A673 (cell line): Measurements from ENCODE around the gene FAM168B. TPM values are rescaled to one million over a fixed set of nuclear protein-coding genes. Genes with fewer than 3 reads are reported as not detected.

ENCODE experiments used
- BruUV-seq: library from RNA; stranded (reverse); fragments of 400-500 nt; replicated peaks from 2 replicates; lab custom pipeline; 2021; lab: Mats Ljungman, UMichigan
- CTCF ChIA-PET: fragments of 300-600 bp; sonication (Branson Sonifier 250); formaldehyde crosslinking; loops from one replicate; lab custom pipeline; 2022; ENCODE audit warnings: antibody characterized with exemption; lab: Charles Lee
- POLR2A ChIA-PET: fragments of 300-600 bp; sonication (Branson Sonifier 250); formaldehyde crosslinking; loops from one replicate; lab custom pipeline; 2022; ENCODE audit warnings: antibody characterized with exemption; ENCODE audit not compliant: low non-redundant PET; lab: Charles Lee
- DNase-seq: peaks from one replicate; pipeline ENCODE4 v3.0.0-alpha.2; 2015; ENCODE audit warnings: low spot score
- H3K27ac ChIP-seq: fragments of 200-600 bp; sonication (generic); 2 replicates; pipeline ENCODE4 v1.5.1; 2016; ENCODE audit warnings: mixed run types, low read depth, mild to moderate bottlenecking, mixed read lengths, antibody characterized with exemption, low read length; ENCODE audit not compliant: poor library complexity, severe bottlenecking
- H3K27me3 ChIP-seq: fragments of 200-600 bp; sonication (generic); replicated peaks from 2 replicates; pipeline ENCODE4 v1.6.1; 2017; ENCODE audit warnings: mixed run types, low read depth, mild to moderate bottlenecking, mixed read lengths, antibody characterized with exemption, low read length; ENCODE audit not compliant: insufficient read depth, poor library complexity
- H3K36me3 ChIP-seq: fragments of 200-600 bp; sonication (generic); 2 replicates; pipeline ENCODE4 v1.6.1; 2016; ENCODE audit warnings: mixed run types, mild to moderate bottlenecking, mixed read lengths, antibody characterized with exemption, low read length; ENCODE audit not compliant: insufficient read depth, poor library complexity, severe bottlenecking
- H3K4me1 ChIP-seq: fragments of 200-600 bp; sonication (generic); 2 replicates; pipeline ENCODE4 v1.6.1; 2017; ENCODE audit warnings: mixed run types, mild to moderate bottlenecking, mixed read lengths, antibody characterized with exemption, low read length; ENCODE audit not compliant: insufficient read depth, poor library complexity, severe bottlenecking
- H3K4me3 ChIP-seq: fragments of 200-600 bp; sonication (generic); 2 replicates; pipeline ENCODE4 v1.5.1; 2016; ENCODE audit warnings: low read depth, mixed run types, mild to moderate bottlenecking, mixed read lengths, low read length; ENCODE audit not compliant: poor library complexity, severe bottlenecking
- H3K9me3 ChIP-seq: fragments of 200-600 bp; sonication (generic); 2 replicates; pipeline ENCODE4 v1.6.1; 2016; ENCODE audit warnings: mixed run types, low read depth, mild to moderate bottlenecking, mixed read lengths, antibody characterized with exemption, low read length; ENCODE audit not compliant: poor library complexity, severe bottlenecking
- EZH2 ChIP-seq: fragments of 200-600 bp; sonication (generic); IDR thresholded peaks from 2 replicates; pipeline ENCODE4 v1.6.1; 2017; ENCODE audit warnings: borderline replicate concordance, low read depth, mild to moderate bottlenecking, mixed read lengths, antibody characterized with exemption, low read length; ENCODE audit not compliant: poor library complexity, severe bottlenecking
- intact Hi-C: fragments of 100-400 bp; cut with micrococcal nuclease; formaldehyde crosslinking; loops from one replicate; pipeline ENCODE4 v1.10.0; 2022; ENCODE audit not compliant: unreplicated experiment
- total RNA-seq: library from RNA; stranded (reverse); gene quantifications from 2 replicates; pipeline ENCODE4 v1.2.3, GENCODE V29; 2021
- TF ChIP-seq, protein P1 (sequence below): fragments of 300-800, 200-600 bp; sonication (generic); conservative IDR thresholded peaks from 2 replicates; pipeline ENCODE4 v1.5.1; 2017; ENCODE audit warnings: low read depth, mild to moderate bottlenecking, antibody characterized with exemption, low read length, moderate library complexity, mixed read lengths

The FAM168B gene
- total RNA-seq, 1 experiment from 2014 or later, result 149 TPM

- CTCF ChIA-PET, result no interaction called here
- BruUV-seq, result no TSS peak
- H3K4me3 ChIP-seq, result no peak overlapping the region
- no peaks in the 10 kb centered on the region for H3K36me3 ChIP-seq
- H3K9me3 ChIP-seq, result no peaks in the 10 kb centered on the region
- DNase-seq, result no peak
- no peak overlapping the region for H3K27ac ChIP-seq
- TF ChIP-seq, protein P1, sequence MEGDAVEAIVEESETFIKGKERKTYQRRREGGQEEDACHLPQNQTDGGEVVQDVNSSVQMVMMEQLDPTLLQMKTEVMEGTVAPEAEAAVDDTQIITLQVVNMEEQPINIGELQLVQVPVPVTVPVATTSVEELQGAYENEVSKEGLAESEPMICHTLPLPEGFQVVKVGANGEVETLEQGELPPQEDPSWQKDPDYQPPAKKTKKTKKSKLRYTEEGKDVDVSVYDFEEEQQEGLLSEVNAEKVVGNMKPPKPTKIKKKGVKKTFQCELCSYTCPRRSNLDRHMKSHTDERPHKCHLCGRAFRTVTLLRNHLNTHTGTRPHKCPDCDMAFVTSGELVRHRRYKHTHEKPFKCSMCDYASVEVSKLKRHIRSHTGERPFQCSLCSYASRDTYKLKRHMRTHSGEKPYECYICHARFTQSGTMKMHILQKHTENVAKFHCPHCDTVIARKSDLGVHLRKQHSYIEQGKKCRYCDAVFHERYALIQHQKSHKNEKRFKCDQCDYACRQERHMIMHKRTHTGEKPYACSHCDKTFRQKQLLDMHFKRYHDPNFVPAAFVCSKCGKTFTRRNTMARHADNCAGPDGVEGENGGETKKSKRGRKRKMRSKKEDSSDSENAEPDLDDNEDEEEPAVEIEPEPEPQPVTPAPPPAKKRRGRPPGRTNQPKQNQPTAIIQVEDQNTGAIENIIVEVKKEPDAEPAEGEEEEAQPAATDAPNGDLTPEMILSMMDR, result no peak
- TF ChIP-seq EZH2, result no peak
- POLR2A ChIA-PET, result no interaction called here
- intact Hi-C loops, result no loop called here
- peaks cover 5% of the 10 kb centered on the region for H3K27me3 ChIP-seq
- peaks cover 5% of the 10 kb centered on the region for H3K4me1 ChIP-seq
These were observed 56.4 kb downstream of the FAM168B start for GRCh38 chr2:131036696-131037397.

GRCh38 chr2:131036269-131036668 lies 57.0 kb downstream of the FAM168B start:
- Histone ChIP-seq H3K27me3 (peaks cover 5% of the 10 kb centered on the region), H3K4me1 (peaks cover 5% of the 10 kb centered on the region), H3K36me3 (no peaks in the 10 kb centered on the region), H3K27ac (no peak overlapping the region), H3K9me3 (no peaks in the 10 kb centered on the region), H3K4me3 (no peak overlapping the region)
- TF ChIP-seq EZH2, result no peak
- TF ChIP-seq, protein P1, result no peak
- ChIA-PET CTCF (no interaction called here), POLR2A (no interaction called here)
- intact Hi-C loops, result no loop called here
- DNase-seq, result no peak
- BruUV-seq, result no TSS peak

DNA sequence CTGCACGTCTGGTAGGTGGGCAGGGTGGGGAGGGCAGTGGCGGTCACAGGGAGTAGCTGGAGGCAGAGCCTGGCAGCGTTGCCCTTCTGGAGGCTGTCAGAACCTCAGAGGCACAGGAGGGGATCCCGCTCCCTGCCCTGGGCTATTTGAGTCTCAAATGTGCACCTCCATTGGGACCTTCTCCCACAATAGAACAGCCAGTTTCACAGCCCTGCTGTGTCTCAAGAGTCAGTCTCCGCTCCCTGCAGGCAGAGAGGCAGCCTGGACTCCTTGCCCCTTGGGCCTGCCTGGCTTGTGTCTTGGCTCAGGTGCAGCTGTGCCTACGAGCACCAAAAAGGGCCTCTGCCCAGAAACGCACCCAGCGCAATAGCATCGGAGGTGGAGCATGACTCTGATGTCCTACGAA lies 57.4 kb downstream of the FAM168B start:
- no TSS peak for BruUV-seq
- CTCF ChIA-PET, result no interaction called here
- no peak for DNase-seq

More for the DNA sequence above, 57.4 kb downstream of the FAM168B start:
- TF ChIP-seq, protein P1, result no peak
- TF ChIP-seq EZH2, result no peak
- Histone ChIP-seq H3K9me3 (no peaks in the 10 kb centered on the region), H3K27ac (no peak overlapping the region), H3K36me3 (no peaks in the 10 kb centered on the region), H3K4me3 (no peak overlapping the region), H3K27me3 (peaks cover 5% of the 10 kb centered on the region), H3K4me1 (peaks cover 5% of the 10 kb centered on the region)
- intact Hi-C loops, result no loop called here
- POLR2A ChIA-PET, result no interaction called here
